ENCODE measurements around the gene RPL18.

Gene RPL18

GRCh38 chr19:48646722-48647216 lies 27.8 kb upstream of the RPL18 start:
- no peak for TF ChIP-seq CTCF (IDR thresholded peaks at IDR 0.05; ENCODE audit: low read depth, low read length)
- Histone ChIP-seq H3K36me3 (no peaks in the 10 kb centered on the region), H3K4me3 (ENCODE audit: low read depth, low read length) (no peak overlapping the region; the same call in 1 of the 2 replicates), H3K9me3 (ENCODE audit: severe bottlenecking) (no peaks in the 10 kb centered on the region), H3K27ac (no peak overlapping the region), H3K27me3 (ENCODE audit: insufficient read depth, low read depth, severe bottlenecking) (no peaks in the 10 kb centered on the region)
- DNase-seq: peak; percentile 95

- peak; percentile 42 for DNase-seq
- peak; percentile 75 for TF ChIP-seq CTCF (IDR thresholded peaks at IDR 0.05; ENCODE audit: low read depth, low read length)
- Histone ChIP-seq H3K27me3 (ENCODE audit: insufficient read depth, low read depth, severe bottlenecking) (no peaks in the 10 kb centered on the region), H3K4me3 (ENCODE audit: low read depth, low read length) (peak within 1 kb of the TSS; percentile 61), H3K27ac (peak within 1 kb of the TSS; percentile 38; the same call in 1 of the 2 replicates), H3K36me3 (no peaks in the 10 kb centered on the region), H3K9me3 (ENCODE audit: severe bottlenecking) (no peaks in the 10 kb centered on the region)
Observed at GRCh38 chr19:48646001-48646721, 27.2 kb upstream of the RPL18 start, which contains the start of gene CA11. Gene CA11 (minus strand): TSS chr19:48646187. CDS start chr19:48645632, 555 bp downstream.

- H3K9me3 ChIP-seq (ENCODE audit: severe bottlenecking): no peaks in the 10 kb centered on the region
- no peaks in the 10 kb centered on the region for H3K36me3 ChIP-seq
- 0 out of 2 replicates have a peak overlapping the region, but pooled peaks have one; percentile 28 for H3K27ac ChIP-seq
- no peak for TF ChIP-seq CTCF (IDR thresholded peaks at IDR 0.05; ENCODE audit: low read depth, low read length)
- no peak for DNase-seq
- peak overlapping the region; percentile 61 for H3K4me3 ChIP-seq (ENCODE audit: low read depth, low read length)
- H3K27me3 ChIP-seq (ENCODE audit: insufficient read depth, low read depth, severe bottlenecking): no peaks in the 10 kb centered on the region
Observed at GRCh38 chr19:48645620-48646000, 26.6 kb upstream of the RPL18 start.

GRCh38 chr19:48644839-48645619 lies 26.1 kb upstream of the RPL18 start:
- peak; percentile 83 for DNase-seq
- no peaks in the 10 kb centered on the region for H3K27me3 ChIP-seq (ENCODE audit: insufficient read depth, low read depth, severe bottlenecking)
- H3K9me3 ChIP-seq (ENCODE audit: severe bottlenecking): no peaks in the 10 kb centered on the region
- TF ChIP-seq CTCF (IDR thresholded peaks at IDR 0.05; ENCODE audit: low read depth, low read length): no peak
- H3K4me3 ChIP-seq (ENCODE audit: low read depth, low read length): peak overlapping the region; percentile 61
- H3K27ac ChIP-seq: 0 out of 2 replicates have a peak overlapping the region, but pooled peaks have one; percentile 28
- no peaks in the 10 kb centered on the region for H3K36me3 ChIP-seq

GRCh38 chr19:48644355-48644754 lies 25.4 kb upstream of the RPL18 start:
- DNase-seq: no peak
- no peak overlapping the region for H3K4me3 ChIP-seq (ENCODE audit: low read depth, low read length)
- no peak for TF ChIP-seq CTCF (IDR thresholded peaks at IDR 0.05; ENCODE audit: low read depth, low read length)
- no peak overlapping the region for H3K27ac ChIP-seq
- no peaks in the 10 kb centered on the region for H3K36me3 ChIP-seq
- no peaks in the 10 kb centered on the region for H3K27me3 ChIP-seq (ENCODE audit: insufficient read depth, low read depth, severe bottlenecking)
- H3K9me3 ChIP-seq (ENCODE audit: severe bottlenecking): no peaks in the 10 kb centered on the region
